ENCODE data around the gene ZNF235.
"Not testable (repeated sequence)": the region's sequence is repeated elsewhere in the genome, so short reads cannot be mapped to it uniquely, and the experiment has no call there.

The ZNF235 gene

DNA sequence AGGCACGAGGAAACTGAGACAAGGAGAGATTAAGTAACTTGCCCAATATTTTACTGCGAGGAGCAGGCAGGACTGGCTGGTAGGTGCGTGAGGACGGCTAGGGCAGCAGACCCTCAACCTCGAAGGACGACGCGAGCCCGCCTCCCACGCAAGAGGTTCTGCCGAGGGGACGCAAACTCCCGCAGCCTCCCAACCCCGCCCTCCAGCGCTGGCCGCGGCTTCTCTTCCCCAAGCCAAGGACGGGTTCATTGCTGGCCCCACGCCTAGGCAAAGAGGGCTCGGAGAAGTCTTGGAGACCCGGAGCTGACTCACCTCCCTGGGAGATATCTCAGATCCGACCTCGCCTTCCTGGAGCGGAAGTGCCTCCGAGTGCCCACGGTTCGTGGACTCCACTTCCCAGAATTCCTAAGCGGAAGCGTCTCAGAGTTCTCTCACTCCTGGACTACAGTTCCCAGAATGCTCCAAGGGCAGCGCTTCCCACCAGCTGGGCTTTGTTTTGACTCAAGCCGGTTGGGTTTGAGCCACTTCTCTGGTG is at the start of gene ZNF235:
Gene ZNF235 (minus strand): TSS at position 367 of the 535 bp plus-strand sequence. CDS start 1,621 bp downstream, outside the sequence.
- peak; percentile 90 for DNase-seq

DNA sequence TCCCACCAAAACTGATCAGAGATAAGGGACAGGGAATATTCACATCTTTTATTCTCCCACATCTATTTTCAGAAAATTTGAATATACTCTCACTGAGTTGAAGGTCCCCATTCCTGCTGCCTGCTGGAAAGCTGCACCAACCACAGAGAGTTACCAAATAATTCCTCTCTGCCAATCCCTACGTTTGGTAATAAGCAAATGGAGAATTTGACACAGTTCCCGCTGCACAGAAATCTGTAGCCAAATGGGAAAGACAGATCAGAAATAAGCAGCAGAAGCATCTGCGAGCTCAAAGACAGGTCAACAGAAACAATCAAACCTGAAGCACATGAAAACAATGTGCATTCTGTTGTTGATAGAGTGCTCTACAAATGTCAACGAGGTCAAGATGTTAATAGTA is 41.7 kb upstream of the ZNF235 start:
- no peak for DNase-seq

DNA sequence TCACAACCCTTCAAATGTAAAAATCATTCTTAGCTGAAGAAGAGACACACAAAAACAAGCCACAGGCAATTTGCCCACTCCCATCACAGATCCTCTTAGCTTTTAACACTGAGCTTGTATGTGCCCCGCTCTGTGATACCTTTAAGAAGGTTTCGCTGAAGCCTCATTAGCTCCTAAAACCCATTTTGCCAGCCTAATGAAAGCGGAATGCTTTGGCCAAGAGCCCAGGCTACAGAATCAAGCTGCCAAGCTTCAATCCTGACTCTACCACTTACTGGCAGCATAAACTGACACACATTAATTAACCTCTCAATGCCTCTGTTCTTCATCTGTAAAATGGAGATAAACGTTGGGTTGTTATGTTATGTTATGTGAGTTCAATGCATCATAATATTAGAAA is 41.1 kb upstream of the ZNF235 start:
- DNase-seq: peak; percentile 91

DNA sequence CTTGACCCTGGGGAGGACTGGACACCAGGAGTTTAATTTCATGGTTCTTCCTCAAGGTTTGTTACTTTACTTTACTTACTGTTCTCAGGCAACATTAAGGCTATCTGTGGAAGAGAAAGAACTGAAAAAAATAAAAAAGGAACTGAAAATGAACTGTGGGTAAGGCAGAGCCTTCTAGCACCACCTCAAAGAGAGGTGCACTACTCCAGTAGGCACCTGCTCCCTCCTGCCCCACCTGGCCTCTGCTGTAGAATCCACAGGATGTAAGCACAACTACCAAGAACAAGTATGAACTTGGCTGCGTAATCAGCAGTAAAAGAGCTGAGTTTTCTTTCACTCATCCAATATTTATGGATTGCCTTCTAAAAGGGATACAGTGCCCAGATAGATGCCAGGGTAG is 39.4 kb upstream of the ZNF235 start:
- DNase-seq: no peak

DNA sequence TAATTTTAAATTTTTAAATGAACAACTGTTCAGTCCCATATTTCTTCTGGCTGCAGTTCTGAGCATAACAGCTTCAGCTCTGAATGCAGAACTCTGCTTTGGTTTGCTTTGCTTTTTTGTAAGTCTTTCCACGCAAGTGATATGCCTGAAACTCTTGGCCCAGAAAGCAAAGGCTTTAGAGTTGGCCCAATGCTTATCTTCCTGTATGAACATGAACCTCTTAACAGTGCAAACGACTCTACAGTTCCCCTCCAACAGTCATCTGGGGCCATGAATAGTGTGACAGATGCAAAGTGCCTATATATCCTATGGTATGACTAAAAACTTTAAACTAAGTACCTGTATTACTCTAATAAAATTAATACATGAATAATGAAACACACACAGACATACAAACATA is 37.0 kb upstream of the ZNF235 start:
- DNase-seq: no peak

DNA sequence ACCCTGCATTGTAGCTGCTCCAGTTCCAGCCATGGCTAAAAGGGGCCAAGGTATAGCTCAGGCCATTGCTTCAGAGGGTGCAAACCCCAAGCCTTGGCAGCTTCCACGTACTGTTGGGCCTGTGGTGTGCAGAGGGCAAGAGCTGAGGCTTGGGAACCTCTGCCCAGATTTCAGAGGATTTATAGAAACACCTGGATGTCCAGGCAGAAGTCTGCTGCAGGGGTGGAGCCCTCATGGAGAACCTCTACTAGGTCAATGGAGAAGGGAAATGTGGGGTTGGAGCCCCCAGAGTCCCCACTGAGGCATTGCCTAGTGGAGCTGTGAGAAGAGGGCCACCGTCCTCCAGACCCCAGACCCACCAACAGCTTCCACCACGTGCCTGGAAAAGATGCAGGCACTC is 29.8 kb upstream of the ZNF235 start:
- not testable (repeated sequence) for DNase-seq

DNA sequence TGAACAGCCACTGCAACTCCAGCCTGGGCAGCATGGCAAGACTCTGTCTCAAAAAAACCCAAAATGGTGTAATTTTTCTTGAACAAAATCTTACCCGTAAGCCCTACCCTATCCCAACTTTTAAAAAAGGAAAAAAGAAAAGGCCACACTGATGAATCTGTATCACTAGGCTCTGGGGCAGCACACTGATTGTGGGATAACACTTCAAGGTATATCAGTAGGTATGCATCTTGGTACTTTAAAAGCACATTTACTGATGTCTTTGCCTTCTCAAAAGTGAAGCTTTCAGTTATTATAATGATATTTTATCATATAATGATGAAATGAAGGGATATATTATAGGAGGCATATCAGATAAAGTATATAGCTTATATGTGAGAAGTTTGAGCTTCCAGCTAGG is 27.3 kb upstream of the ZNF235 start:
- no peak for DNase-seq

DNA sequence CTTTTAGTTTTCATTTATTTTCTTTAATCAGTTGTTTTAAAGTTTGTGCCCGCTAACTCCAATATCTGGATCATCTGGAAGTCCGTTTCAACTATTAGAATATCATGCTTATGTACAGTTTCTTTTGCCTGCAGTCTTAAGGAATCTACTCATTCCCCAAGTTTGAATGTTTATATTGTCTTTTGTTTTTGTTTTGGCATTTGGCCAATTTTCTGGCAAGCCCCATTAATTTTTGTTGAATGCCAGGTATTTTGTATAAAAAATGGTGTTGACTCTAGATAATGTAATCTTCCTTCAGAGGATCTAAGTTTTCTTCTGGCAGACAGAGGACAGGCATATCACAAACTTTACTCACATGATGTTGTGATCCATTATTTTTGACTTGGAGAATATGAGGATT is 11.1 kb upstream of the ZNF235 start:
- no peak for DNase-seq

DNA sequence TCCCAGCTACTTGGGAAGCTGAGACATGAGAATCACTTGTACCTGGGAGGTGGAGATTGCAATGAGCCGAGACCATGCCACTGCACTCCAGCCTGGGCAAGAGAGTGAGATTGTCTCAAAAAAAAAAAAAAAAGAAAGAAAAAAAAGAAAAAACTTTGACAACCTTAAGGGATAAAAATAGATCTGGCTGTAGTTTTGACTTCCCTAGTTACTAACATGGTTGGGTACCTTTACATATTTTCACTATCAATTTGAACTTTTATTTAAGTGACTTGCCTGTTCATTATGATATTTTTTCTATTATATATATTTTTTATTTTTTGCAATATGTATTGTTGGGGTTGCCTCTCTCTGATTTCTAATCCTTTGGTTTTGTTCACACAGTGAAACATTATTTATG is 8.4 kb upstream of the ZNF235 start:
- DNase-seq: no peak

DNA sequence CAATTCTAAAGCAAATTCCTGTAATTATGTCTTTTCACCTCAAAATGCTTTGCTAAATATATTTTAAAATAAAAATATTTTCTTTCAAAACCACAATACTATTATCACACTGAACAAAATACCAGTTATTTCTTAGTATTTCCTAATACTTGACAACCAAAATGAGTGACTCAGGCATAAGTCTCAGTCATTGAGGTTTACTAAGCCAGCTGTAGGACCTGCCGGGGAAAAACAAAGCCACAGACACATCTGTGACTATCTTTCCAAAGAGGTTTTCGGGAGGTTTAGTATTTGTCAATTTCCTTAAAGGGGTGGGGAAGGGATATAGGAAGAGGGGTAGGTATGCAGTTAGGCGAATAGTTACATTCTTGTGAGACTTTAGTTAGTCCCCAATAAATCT is 3.2 kb upstream of the ZNF235 start:
- DNase-seq: no peak

DNA sequence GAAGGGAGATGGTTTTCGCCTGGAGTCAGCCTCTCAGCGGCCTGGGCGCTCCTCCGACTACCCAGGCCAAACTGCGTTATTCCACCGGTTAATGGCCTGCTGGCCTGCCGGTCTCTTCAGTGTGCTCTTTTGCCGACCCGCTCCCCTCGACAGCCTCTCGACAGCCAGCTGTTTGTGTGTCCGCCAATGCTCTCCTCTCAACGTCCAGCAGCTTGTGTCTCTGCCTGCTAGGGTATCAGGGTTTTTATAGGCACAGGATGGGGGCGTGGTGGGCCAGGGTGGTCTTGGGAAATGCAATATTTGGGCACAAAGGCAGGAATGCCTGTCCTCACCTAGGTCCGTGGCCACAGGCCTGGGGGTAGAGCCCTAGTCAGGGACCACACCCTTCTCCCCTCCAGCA is 1.5 kb upstream of the ZNF235 start:
- no peak for DNase-seq

DNA sequence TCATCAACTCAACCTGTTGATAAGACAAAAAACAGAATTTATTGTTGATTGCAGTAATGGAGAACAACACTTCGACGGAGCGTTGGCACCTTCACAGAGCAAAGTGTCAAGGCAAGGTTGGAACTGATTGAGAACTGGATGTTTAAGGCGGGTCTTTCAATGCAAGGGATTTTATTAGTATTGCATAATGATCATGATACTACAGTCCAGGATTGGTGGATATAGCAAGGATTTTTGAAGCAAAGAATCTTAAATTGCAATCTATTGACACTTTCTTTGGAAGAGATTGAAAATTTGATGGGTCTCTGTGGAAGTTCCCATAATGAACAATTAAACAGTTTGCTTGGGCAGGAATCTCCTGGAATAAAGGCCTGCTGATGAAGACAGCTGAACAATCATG is 632 bp upstream of the ZNF235 start:
- no peak for DNase-seq

DNA sequence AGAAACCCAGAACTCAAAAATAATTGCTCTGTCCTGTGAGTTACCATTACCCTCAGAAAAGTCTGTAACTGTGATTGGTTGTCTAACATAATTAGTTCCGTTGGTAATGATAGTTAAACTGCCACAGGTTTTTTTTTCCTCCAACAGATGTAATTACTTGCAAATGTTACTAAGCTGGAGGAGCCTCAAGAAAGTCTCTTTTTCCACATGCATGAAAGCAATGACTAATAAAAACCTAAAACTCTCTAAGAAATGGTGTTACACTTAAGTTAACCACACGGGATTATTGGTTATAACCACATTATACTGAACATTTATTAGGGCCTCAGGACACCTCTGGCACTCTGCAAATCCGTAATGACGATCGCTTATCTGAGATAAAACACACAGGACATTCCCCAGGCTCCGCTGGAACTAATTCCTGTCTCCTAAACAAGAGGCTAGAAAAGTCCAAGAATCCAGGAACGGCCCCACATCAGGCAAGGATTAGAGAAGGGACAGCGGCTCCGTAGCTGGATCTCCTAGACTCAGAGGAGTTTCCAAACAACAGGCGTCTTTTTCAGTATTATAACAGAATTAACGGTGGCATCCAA is 753 bp downstream of the ZNF235 start:
- DNase-seq: peak; percentile 2

DNA sequence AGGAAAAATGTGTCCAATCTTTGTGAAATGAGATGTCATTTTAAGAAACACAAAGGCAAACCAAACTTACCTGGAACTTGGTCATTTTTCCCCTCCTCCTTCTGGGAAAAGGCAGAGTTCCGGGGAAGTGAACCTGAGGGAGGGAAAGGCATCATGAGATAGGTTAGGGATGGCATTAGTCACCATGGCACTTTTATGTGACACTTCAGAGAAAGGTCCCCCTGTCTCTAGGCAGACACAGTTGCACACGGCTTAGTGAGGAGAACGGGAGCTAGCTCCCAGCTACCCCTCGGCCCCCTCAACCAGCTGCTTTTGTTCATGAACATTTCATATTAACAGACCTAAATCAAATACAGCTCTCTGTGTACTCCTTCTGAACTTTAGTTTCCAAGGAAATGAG is 1.5 kb downstream of the ZNF235 start:
- DNase-seq: no peak

DNA sequence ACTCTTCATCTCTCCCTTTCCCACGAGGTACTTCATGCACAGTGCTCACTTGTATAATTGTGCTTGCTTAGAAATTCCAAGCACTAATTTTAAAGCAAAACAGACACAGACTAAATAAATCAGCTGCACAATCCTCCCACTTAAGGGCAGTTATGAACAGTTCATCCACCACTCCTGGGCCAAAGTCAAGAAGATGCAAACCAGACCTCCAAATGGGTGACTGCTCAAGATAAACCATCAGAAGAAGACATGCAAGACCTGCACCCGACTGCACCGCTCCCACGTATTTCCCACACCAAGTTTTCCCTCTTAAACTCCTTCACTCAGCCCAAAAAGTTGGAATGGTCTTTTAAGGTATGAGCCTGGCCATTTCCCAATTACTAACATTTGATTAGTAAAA is 19.9 kb downstream of the ZNF235 start:
- DNase-seq: no peak

DNA sequence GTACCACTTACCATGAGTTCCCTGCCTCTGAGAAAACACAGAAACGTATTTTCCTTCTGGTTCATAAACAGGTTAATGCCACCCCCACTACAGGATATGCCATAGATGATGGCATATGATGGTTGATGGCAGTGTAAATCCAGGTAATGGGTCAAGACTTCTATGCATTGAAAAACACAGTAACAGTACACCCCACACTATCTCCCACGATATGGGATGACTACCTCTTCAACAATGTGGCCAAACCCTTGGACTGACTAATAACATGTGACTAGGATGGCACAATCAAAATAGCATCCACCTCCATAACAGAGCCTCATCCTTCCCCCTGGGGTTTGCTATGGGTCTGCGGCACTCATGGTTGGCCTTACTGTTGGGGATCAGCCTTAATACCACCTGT is 22.0 kb downstream of the ZNF235 start:
- no peak for DNase-seq

DNA sequence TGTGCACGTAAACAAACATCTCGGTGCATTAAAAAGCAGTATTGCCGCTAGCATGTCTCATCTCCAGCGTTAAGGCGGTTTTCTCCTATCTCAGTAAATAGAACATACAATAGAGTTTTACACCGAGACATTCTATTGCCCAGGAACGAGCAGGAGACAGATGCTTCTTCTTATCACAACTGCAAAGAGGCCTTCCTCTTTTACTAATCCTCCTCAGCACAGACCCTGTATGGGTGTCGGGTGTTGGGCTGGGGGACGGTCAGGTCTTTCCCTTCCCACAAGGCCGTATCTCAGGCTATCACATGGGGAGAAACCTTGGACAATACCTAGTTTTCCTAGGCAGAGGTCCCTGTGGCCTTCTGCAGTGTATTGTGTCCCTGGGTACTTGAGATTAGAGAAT is 23.9 kb downstream of the ZNF235 start:
- DNase-seq: no peak

DNA sequence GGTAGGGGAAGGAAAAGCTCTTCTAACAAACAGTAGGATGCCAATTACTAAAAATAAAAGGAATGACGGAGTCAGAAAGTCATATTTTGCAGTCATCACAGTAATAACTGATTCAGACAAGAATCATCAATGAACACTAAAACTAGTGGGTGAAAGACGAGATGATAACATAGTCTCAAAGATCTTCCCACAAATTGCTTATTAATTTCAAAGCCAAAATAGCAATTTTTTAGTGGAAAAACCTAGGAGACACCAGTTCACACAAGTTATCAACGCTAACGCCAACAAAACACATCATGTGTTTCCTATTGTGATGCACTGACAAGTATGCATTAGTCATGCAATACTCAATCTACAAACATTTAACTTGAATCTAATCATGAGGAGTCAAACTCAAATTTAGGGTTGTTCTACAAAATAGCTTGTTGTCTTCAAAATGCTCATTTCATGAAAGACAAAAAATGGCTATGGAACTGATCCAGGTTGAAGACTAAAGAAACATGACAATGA is 26.6 kb downstream of the ZNF235 start:
- no peak for DNase-seq

DNA sequence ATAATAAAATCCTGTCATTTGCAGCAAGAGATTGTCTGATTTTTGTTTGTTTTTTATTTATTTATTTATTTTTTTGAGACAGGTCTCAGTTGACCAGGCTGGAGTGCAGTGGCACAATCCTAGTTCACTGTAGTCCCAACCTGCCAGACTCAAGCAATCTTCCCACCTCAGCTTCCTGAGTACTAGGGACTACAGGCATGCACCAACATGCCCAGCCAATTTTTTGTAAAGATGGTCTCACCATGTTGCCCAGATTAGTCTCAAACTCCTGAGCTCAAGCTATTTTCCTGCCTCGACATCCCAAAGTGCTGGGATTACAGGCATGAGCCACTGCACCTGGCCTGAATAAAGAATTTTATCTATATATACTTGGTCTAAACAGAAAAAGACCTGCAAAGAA is 27.5 kb downstream of the ZNF235 start:
- DNase-seq: no peak

DNA sequence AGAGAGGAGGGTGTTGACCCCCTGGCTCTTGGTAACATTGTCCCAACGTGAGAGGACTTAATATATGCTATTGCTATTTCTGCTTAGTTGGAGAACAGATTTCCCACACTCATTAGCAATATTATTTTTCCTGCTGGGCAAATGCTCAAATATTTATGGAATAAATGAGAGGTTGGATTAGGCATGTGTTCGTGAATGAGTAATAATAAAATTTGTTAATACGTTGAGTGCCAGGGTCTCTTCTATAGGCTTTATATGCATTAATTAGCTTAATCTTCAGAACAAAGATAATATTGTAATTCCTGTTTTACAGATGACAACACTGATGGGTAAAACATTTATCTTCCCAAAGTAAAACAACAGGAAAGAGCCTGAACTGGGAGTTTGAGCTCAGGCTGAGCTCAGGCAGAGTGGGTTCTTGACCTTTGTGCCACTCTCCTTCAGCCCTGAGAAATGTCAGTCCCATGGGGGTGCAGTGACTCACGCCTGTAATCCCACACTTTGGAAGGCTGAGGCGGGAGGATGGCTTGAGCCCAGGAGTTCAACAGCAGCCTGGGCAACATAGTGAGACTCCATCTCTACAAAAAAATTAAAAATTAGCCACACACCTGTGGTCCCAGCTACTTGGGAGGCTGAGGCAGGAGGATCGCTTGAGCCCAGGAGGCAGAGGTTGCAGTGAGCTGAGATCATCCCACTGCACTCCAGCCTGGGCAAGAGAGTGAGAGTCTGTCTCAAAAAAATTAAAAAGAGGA is 44.0 kb downstream of the ZNF235 start:
- DNase-seq: no peak

DNA sequence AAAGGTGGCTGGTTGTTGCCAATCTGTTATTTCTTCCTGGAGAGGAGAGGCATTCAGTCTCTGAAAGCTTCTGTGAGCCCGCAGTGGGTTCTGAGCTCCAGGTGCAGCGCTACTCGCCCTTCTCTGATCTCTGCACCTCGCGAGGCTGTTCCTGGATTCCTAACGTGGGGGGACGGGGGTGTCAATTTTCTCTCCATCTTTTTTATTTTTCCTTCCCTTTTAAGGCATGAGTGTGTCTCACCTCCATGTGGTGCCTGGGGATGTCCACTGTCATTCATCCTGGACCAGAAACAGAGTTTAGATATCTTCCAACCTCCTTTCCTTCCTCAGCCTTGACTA is 44.5 kb downstream of the ZNF235 start:
- peak; percentile 20 for DNase-seq

DNA sequence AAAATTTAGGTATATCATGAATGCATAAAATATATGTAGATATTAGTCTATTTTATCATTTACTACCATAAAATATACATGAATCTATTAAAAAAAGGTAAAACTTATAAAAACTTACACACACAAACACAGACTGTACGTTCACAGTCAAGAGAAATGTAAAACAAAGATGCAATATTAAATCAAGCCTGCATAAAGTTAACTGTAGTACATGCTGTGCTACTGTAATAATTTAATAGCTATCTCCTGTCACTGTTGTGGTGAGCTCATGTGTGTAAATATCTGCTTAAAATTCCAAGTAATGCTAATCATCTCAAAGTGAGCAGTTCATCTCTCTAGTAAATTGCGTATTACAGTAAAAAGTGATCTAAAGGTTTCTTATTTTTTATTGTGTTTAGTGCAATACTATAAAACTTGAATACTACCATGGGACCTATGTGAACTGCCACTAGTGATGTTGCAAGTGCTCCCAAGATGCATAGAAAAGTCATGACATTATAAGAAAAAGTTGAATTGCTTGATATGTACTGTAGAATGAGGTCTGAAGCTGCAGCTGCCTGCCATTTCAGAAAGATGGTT is 45.9 kb downstream of the ZNF235 start:
- no peak for DNase-seq

DNA sequence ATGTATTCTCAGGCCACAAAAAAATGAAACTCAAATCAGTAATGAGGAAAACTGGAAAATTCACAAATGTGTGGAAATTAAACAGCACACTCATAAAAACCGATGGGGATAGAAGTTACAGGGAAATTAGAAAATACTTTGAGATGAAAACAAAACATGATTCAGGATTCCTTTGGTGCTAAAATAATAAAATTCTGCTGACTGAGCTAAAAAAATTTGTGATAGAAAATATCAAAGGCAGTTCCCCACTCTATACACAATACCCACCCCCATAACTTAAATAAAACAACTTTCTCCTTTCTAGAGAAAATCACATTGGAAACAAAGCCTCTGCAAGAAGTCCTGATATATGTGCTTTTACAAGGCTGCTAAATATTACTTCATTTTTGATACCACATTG is 46.7 kb downstream of the ZNF235 start:
- no peak for DNase-seq

DNA sequence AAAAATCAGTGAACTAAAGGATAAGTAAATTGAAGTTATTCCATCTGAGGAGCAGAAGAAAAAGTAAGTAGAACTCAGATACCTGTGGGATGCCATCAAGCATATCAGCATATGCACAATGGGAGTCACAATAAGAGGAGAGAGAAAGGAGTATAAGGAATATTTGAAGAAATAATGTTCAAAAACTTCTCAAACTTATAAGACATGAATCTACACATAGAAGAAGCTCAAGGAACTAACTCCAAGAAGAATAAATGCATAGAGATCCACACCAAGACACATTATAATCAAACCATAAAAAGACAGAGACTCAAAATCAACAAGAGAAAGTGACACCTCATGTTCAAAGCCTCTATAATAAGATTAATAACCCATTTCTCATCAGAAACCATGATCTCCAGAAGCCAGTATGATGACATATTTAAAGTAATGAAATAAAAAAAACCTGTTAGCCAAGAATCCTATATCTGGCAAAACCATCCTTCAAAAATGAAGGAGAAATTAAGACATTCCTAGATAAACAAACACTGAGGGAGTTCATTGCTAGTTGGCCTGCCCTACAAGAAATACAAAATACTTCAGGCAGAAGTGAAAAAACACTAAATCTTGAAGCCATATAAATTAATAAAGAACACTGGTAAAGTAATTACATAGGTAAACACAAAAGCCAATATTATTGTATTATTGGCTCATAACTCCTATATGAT is 49.0 kb downstream of the ZNF235 start:
- DNase-seq: no peak

Measured in NCI-H1105 treated with DMSO at 0.1 percent for 48 hours (cell line).